Stimulated activated CD4-positive, alpha-beta T cell treated with anti-CD3 and anti-CD28 coated beads, TNF-alpha, amount 100 ng/mL, for 48 hours (primary cell): ENCODE data around the gene USP24.

Experiments used
- DNase-seq, 3 donors: peaks; one replicate each; pipeline ENCODE4 v3.0.0-alpha.2; 2020; ENCODE audit warnings: low read depth in 3 of 3

Gene USP24

GRCh38 chr1:55055084-55055882, 159.9 kb downstream of the USP24 start:
- DNase-seq: no peak

- DNase-seq: no peak
These were observed 160.8 kb downstream of the USP24 start for GRCh38 chr1:55054396-55054795.

GRCh38 chr1:55053265-55053954, 161.8 kb downstream of the USP24 start:
- DNase-seq: no peak

GRCh38 chr1:55052221-55053142, 162.7 kb downstream of the USP24 start:
- no peak for DNase-seq

- DNase-seq: no peak
These were observed 163.5 kb downstream of the USP24 start for GRCh38 chr1:55051621-55052020.

- no peak for DNase-seq
These were observed 164.0 kb downstream of the USP24 start for GRCh38 chr1:55051169-55051568.

GRCh38 chr1:55050283-55050682, 164.9 kb downstream of the USP24 start:
- no peak for DNase-seq

GRCh38 chr1:55049914-55050278, 165.3 kb downstream of the USP24 start:
- no peak for DNase-seq

GRCh38 chr1:55049271-55049913, 165.8 kb downstream of the USP24 start:
- DNase-seq: no peak

- DNase-seq: no peak
These were observed 166.5 kb downstream of the USP24 start for GRCh38 chr1:55048453-55049270.

GRCh38 chr1:55047611-55048010, 167.6 kb downstream of the USP24 start:
- no peak for DNase-seq

- no peak for DNase-seq
These were observed 168.3 kb downstream of the USP24 start for GRCh38 chr1:55046871-55047270.

- no peak for DNase-seq
These were observed 169.7 kb downstream of the USP24 start for GRCh38 chr1:55045430-55045829.

- DNase-seq: no peak
These were observed 170.4 kb downstream of the USP24 start for GRCh38 chr1:55044617-55045397.

- DNase-seq: no peak
These were observed 171.4 kb downstream of the USP24 start for GRCh38 chr1:55043726-55044125.

- DNase-seq: no peak
These were observed 172.2 kb downstream of the USP24 start for GRCh38 chr1:55043011-55043410.

GRCh38 chr1:55041613-55042012, 173.6 kb downstream of the USP24 start:
- DNase-seq: no peak

GRCh38 chr1:55040933-55041494, 174.2 kb downstream of the USP24 start:
- no peak for DNase-seq

GRCh38 chr1:55040083-55040932, 174.9 kb downstream of the USP24 start:
- DNase-seq: no peak
